Keratinocyte (primary cell): ENCODE measurements around the gene CEP170B. TPM values are rescaled to one million over a fixed set of nuclear protein-coding genes. Genes with fewer than 3 reads are reported as not detected.

ENCODE experiments used
- DNase-seq: peaks from one replicate; pipeline ENCODE4 v3.0.0-alpha.2; 2011; ENCODE audit warnings: low read depth, missing footprints, low spot score
- FAIRE-seq: peaks from 2 replicates; lab custom pipeline; 2011; peaks lifted over from hg19 to GRCh38; lab: Jason Lieb, UNC
- H2AFZ ChIP-seq: 2 replicates; pipeline ENCODE4 v1.6.0; 2012; ENCODE audit warnings: low read length, control low read depth, inconsistent platforms; ENCODE audit not compliant: control insufficient read depth
- H3K27ac ChIP-seq: 2 replicates; pipeline ENCODE4 v1.5.1; 2011; ENCODE audit warnings: low read length; ENCODE audit not compliant: control insufficient read depth, insufficient read depth
- H3K27me3 ChIP-seq: 3 replicates; pipeline ENCODE4 v1.6.0; 2011; ENCODE audit warnings: low read length; ENCODE audit not compliant: control insufficient read depth, insufficient read depth; ENCODE audit errors: extremely low read depth
- H3K36me3 ChIP-seq, 2 experiments: 2 replicates in 1 of 2; 3 replicates in 1 of 2; pipeline ENCODE4 v1.5.1; 2011; ENCODE audit warnings: low read length in 2 of 2, mild to moderate bottlenecking in 1 of 2; ENCODE audit not compliant: control insufficient read depth in 2 of 2, insufficient read depth in 2 of 2; ENCODE audit errors: extremely low read depth in 1 of 2
- H3K4me1 ChIP-seq: 3 replicates; pipeline ENCODE4 v1.5.1; 2011; ENCODE audit warnings: low read length; ENCODE audit not compliant: control insufficient read depth, insufficient read depth; ENCODE audit errors: extremely low read depth
- H3K4me2 ChIP-seq: 3 replicates; pipeline ENCODE4 v1.6.0; 2011; ENCODE audit warnings: low read depth, low read length; ENCODE audit not compliant: control insufficient read depth, insufficient read depth; ENCODE audit errors: extremely low read depth
- H3K4me3 ChIP-seq, 3 experiments: fragments of 200-600 bp in 1 of 3; sonication (generic) in 1 of 3; 2 replicates in 2 of 3; 3 replicates in 1 of 3; pipeline ENCODE4 v1.5.1; 2011 to 2016; ENCODE audit warnings: low read length in 3 of 3, mild to moderate bottlenecking in 3 of 3, control low read depth in 2 of 3, inconsistent platforms in 1 of 3, low read depth in 1 of 3, mixed read lengths in 1 of 3, mixed run types in 1 of 3, moderate library complexity in 1 of 3; ENCODE audit not compliant: control insufficient read depth in 2 of 3, insufficient read depth in 2 of 3; ENCODE audit errors: extremely low read depth in 1 of 3
- H3K79me2 ChIP-seq: 2 replicates; pipeline ENCODE4 v1.6.0; 2012; ENCODE audit warnings: low read length; ENCODE audit not compliant: control insufficient read depth, insufficient read depth
- H3K9ac ChIP-seq: 3 replicates; pipeline ENCODE4 v1.6.0; 2011; ENCODE audit warnings: low read length; ENCODE audit not compliant: control insufficient read depth, insufficient read depth; ENCODE audit errors: extremely low read depth
- H3K9me1 ChIP-seq: 3 replicates; pipeline ENCODE4 v1.6.0; 2011; ENCODE audit warnings: low read length; ENCODE audit not compliant: control insufficient read depth, insufficient read depth; ENCODE audit errors: extremely low read depth
- H3K9me3 ChIP-seq: 2 replicates; pipeline ENCODE4 v1.5.1; 2012; ENCODE audit warnings: low read depth, low read length; ENCODE audit not compliant: control insufficient read depth
- H4K20me1 ChIP-seq: 3 replicates; pipeline ENCODE4 v1.6.0; 2011; ENCODE audit warnings: low read length; ENCODE audit not compliant: control insufficient read depth, insufficient read depth; ENCODE audit errors: extremely low read depth
- EZH2 ChIP-seq: IDR thresholded peaks from one replicate; pipeline ENCODE4 v1.6.1; 2012; ENCODE audit warnings: inconsistent platforms, mild to moderate bottlenecking, low read length, moderate library complexity
- dilution Hi-C: fragments of 300-500 bp; cut with MboI; formaldehyde crosslinking; loops from one replicate; pipeline ENCODE4 v1.7.0; 2020; ENCODE audit warnings: low sequenced_read_pairs; ENCODE audit not compliant: extremely low pct_ligation_motif_present
- polyA plus RNA-seq, 5 experiments: library from polyadenylated mRNA; depleted of rRNA in 3 of 5; stranded (reverse) in 3 of 5; stranded (forward) in 1 of 5; unstranded in 1 of 5; fragments of >200 nt; gene quantifications; 1 replicate in 1 of 5; 2 replicates in 3 of 5; 3 replicates in 1 of 5; pipeline versions ENCODE4 v1.2.1 to v1.2.3, GENCODE V29; 2011 to 2012; ENCODE audit warnings: missing spikeins in 2 of 5, low read depth in 1 of 5, low replicate concordance in 1 of 5
- TF ChIP-seq, protein P1 (sequence below), 3 experiments: IDR thresholded peaks in 1 of 3; conservative IDR thresholded peaks in 1 of 3; optimal IDR thresholded peaks in 1 of 3; 2 replicates in 2 of 3; 3 replicates in 1 of 3; pipeline versions ENCODE3 to v1.5.1; 2011; ENCODE audit warnings: low read length in 3 of 3, mild to moderate bottlenecking in 3 of 3, moderate library complexity in 2 of 3, control low read depth in 1 of 3, inconsistent platforms in 1 of 3; ENCODE audit not compliant: insufficient read depth in 2 of 3; ENCODE audit errors: extremely low read depth in 1 of 3

The CEP170B gene
- polyA plus RNA-seq, 1 donor (not counting 4 experiments of a cell fraction or from before 2014, with no cell fraction given): 8.7 TPM

DNA sequence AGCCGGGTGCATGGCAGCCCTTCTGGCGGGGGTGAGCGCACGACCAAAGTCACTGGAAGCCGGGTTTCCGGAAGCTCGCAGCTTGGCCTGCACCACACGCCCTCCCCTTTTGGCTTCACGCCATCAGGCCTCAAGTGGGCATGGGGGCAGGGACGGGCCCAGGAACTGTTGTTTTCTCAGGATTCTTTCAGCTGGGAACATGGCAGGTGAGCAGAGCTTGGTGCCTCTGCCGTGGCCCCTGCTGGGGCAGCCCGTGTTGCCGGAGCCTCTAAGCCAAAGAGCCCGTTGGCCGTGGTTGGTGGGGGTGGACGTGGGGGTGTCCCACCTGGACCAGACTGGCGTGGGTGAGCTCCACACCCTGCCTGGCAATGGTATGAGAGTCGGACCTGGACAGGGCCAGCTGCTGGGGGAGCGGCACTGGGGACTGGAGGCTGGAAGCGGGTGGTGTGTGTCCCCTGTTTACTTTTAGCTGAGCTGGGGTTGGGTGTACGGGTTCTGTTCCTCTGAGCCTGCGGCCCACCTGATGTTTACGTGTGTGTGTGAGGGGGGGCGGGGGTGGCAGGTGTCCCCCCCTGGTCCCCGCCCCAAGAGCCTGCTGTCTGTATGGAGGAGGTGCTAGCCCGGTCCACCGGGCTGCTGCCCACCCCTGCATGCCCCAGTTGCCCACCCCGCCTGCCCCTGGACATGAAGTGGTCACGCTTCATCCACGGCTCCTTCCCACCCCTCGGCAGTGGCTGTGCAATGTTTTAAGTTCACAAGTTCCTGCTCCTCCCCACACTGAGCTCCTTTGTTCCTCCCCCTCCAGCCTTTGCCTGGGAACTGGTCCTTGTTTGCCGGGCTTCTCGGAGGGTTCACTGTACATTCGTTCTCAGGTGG is 31.0 kb downstream of the CEP170B start:
- no peak overlapping the region for H2AFZ ChIP-seq
- no peak overlapping the region for H3K4me2 ChIP-seq
- no peak for TF ChIP-seq EZH2
- TF ChIP-seq, protein P1, sequence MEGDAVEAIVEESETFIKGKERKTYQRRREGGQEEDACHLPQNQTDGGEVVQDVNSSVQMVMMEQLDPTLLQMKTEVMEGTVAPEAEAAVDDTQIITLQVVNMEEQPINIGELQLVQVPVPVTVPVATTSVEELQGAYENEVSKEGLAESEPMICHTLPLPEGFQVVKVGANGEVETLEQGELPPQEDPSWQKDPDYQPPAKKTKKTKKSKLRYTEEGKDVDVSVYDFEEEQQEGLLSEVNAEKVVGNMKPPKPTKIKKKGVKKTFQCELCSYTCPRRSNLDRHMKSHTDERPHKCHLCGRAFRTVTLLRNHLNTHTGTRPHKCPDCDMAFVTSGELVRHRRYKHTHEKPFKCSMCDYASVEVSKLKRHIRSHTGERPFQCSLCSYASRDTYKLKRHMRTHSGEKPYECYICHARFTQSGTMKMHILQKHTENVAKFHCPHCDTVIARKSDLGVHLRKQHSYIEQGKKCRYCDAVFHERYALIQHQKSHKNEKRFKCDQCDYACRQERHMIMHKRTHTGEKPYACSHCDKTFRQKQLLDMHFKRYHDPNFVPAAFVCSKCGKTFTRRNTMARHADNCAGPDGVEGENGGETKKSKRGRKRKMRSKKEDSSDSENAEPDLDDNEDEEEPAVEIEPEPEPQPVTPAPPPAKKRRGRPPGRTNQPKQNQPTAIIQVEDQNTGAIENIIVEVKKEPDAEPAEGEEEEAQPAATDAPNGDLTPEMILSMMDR (optimal IDR thresholded peaks at IDR 0.05 in 1 of 3, IDR thresholded peaks at IDR 0.05 in 1 of 3, conservative IDR thresholded peaks at IDR 0.05 in 1 of 3; ENCODE audit: extremely low read depth in 1 of 3, insufficient read depth in 2 of 3, low read length in 3 of 3): no peak
- no peaks in the 10 kb centered on the region for H3K79me2 ChIP-seq
- no peak overlapping the region for H3K27ac ChIP-seq
- FAIRE-seq (no peak), DNase-seq (no peak)
- dilution Hi-C loops: no loop called here
- H4K20me1 ChIP-seq: no peaks in the 10 kb centered on the region
- H3K9me1 ChIP-seq: no peaks in the 10 kb centered on the region
- no peak overlapping the region for H3K4me3 ChIP-seq
- H3K27me3 ChIP-seq: no peaks in the 10 kb centered on the region
- no peak overlapping the region for H3K9ac ChIP-seq
- H3K36me3 ChIP-seq: peaks cover 15 to 21% of the 10 kb centered on the region in 2 experiments
- no peaks in the 10 kb centered on the region for H3K9me3 ChIP-seq
- H3K4me1 ChIP-seq: peaks cover 3% of the 10 kb centered on the region

DNA sequence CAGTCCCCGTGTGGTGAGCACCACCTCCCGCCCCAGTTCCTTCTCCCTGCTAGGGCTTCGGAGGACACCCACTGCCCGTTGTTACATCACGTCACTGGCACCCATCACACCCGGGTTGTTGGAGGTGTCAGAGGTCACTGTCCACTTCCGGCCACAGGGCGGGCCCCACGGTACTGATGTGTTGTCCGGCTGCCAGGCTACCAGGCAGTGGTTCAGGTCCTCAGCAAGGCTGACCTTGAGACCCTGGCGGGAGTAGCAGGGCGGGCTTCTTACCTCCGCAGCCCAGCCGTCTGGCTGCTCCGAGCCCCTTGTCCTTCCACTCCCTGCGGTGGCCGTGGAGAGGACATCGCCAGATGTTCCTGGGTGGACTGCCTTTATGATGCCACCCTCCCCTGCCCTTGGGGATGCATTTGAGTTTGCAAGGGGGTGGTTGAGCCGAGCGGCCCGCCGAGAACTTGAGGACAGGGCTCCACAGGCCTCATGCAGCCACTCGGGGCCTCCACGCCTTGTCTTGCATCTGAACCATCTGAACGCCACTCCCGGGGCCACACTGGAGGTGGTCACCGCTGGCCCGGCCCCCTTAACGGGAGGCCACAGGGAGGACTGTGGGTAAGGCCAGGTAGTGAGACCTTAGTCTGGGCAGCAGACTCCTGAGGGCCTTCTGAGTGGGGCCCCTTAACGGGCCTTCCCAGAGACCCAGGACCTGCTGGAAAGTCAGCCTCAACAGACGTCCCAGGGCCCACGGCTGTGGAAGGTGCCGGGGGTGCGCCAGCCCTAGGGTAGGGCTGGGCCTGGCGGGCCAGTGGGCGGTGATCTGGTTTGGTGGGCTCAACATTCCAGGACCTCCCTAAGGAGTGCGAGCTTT is 32.5 kb downstream of the CEP170B start:
- no peak overlapping the region for H2AFZ ChIP-seq
- TF ChIP-seq, protein P1 (optimal IDR thresholded peaks at IDR 0.05 in 1 of 3, IDR thresholded peaks at IDR 0.05 in 1 of 3, conservative IDR thresholded peaks at IDR 0.05 in 1 of 3; ENCODE audit: extremely low read depth in 1 of 3, insufficient read depth in 2 of 3, low read length in 3 of 3): no peak
- no peak for TF ChIP-seq EZH2
- FAIRE-seq (no peak), DNase-seq (no peak)
- H3K79me2 ChIP-seq: no peaks in the 10 kb centered on the region
- H3K4me2 ChIP-seq: no peak overlapping the region
- H3K9ac ChIP-seq: no peak overlapping the region
- no peaks in the 10 kb centered on the region for H4K20me1 ChIP-seq
- no peaks in the 10 kb centered on the region for H3K9me1 ChIP-seq
- H3K27ac ChIP-seq: no peak overlapping the region
- H3K36me3 ChIP-seq: peaks cover 15 to 21% of the 10 kb centered on the region in 2 experiments
- H3K9me3 ChIP-seq: no peaks in the 10 kb centered on the region
- dilution Hi-C loops: no loop called here
- no peaks in the 10 kb centered on the region for H3K27me3 ChIP-seq
- no peak overlapping the region for H3K4me3 ChIP-seq
- H3K4me1 ChIP-seq: peaks cover 3% of the 10 kb centered on the region
